PC-9 (cell line): ENCODE results near the gene SPATA31C1.

Experiments used
- EZH2 ChIP-seq: fragments of 200-600 bp; sonication (generic); IDR thresholded peaks from 2 replicates; pipeline ENCODE4 v1.8.0; 2017; ENCODE audit warnings: antibody characterized with exemption, low read depth
- TF ChIP-seq, protein P1 (sequence below): fragments of 200-600 bp; sonication (generic); conservative IDR thresholded peaks from 2 replicates; pipeline ENCODE4 v1.6.1; 2017; ENCODE audit warnings: mixed run types, antibody characterized with exemption, mild to moderate bottlenecking, moderate library complexity

DNA sequence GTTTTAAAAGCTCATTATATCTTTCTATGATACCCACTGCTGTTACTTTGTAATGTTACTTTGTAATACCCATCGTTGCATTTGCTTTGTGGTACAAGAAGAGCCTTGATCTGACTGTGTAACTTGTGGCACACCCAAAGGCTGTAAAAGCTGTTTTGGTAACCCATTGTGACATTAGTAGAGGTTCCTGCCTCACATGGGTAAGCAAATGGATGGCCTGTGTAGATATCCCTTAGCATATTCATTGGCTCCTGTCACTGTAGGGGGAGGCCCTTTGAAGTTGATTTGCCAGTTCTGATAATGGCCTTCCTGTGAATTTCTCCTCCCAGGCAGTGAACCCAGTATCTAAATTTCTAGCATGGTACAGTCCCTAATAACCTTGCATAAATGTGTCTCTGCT is 40.8 kb downstream of the SPATA31C1 start:
- TF ChIP-seq, protein P1, sequence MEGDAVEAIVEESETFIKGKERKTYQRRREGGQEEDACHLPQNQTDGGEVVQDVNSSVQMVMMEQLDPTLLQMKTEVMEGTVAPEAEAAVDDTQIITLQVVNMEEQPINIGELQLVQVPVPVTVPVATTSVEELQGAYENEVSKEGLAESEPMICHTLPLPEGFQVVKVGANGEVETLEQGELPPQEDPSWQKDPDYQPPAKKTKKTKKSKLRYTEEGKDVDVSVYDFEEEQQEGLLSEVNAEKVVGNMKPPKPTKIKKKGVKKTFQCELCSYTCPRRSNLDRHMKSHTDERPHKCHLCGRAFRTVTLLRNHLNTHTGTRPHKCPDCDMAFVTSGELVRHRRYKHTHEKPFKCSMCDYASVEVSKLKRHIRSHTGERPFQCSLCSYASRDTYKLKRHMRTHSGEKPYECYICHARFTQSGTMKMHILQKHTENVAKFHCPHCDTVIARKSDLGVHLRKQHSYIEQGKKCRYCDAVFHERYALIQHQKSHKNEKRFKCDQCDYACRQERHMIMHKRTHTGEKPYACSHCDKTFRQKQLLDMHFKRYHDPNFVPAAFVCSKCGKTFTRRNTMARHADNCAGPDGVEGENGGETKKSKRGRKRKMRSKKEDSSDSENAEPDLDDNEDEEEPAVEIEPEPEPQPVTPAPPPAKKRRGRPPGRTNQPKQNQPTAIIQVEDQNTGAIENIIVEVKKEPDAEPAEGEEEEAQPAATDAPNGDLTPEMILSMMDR = no peak
- TF ChIP-seq EZH2 = no peak
